Prostate gland (tissue), 2 donors: ENCODE data around the gene RAB35. TPM values are rescaled to one million over a fixed set of nuclear protein-coding genes. Genes with fewer than 3 reads are reported as not detected.
"Not testable (repeated sequence)": the region's sequence is repeated elsewhere in the genome, so short reads cannot be mapped to it uniquely, and the experiment has no call there.

ENCODE experiments used
- DNase-seq: peaks from one replicate; pipeline ENCODE4 v3.0.0-alpha.2; 2019; ENCODE audit warnings: low spot score
- H3K27ac ChIP-seq, 2 donors: fragments of 200-600 bp; sonication (generic); 2 replicates each; pipeline ENCODE4 v1.5.1; 2017 to 2019
- H3K27me3 ChIP-seq: fragments of 200-600 bp; sonication (generic); replicated peaks from 2 replicates; pipeline ENCODE4 v1.5.1; 2019; ENCODE audit not compliant: insufficient read depth
- H3K36me3 ChIP-seq, 2 donors: fragments of 200-600 bp; sonication (generic); 1 replicate in 1 of 2; 2 replicates in 1 of 2; pipeline versions ENCODE4 v1.5.1 to v1.8.1; 2017 to 2019
- H3K4me1 ChIP-seq: fragments of 200-600 bp; sonication (generic); replicated peaks from 2 replicates; pipeline ENCODE4 v1.5.1; 2019
- H3K4me3 ChIP-seq, 2 donors: fragments of 200-600 bp; sonication (generic); 2 replicates each; pipeline ENCODE4 v1.5.1; 2017 to 2019
- H3K9me3 ChIP-seq: fragments of 200-600 bp; sonication (generic); 2 replicates; pipeline ENCODE4 v1.5.1; 2017
- POLR2A ChIP-seq: fragments of 450-650 bp; IDR thresholded peaks from one replicate; pipeline ENCODE4 v1.6.1; 2016; ENCODE audit warnings: antibody characterized with exemption, mild to moderate bottlenecking
- POLR2AphosphoS5 ChIP-seq: sonication (generic); formaldehyde crosslinking; IDR thresholded peaks from one replicate; pipeline ENCODE4 v1.6.1; 2017; ENCODE audit warnings: antibody characterized with exemption
- WGBS: methylation state at CpG from one replicate; pipeline ENCODE4 v1.1.5; 2018; 5-methylcytosine and 5-hydroxymethylcytosine counted together
- intact Hi-C: fragments of 100-400 bp; cut with DNase I; formaldehyde crosslinking; loops from one replicate; pipeline ENCODE4 v1.14.2; 2022
- microRNA-seq: library from miRNA; unstranded; fragments of <30 nt; microRNA quantifications from one replicate; pipeline ENCODE4, GENCODE V29; 2016
- small RNA-seq, 2 donors: library from RNA; depleted of rRNA; stranded (forward); fragments of <200 nt; gene quantifications; one replicate each; pipeline ENCODE3, GENCODE V24; 2016
- total RNA-seq, 2 donors: library from RNA; depleted of rRNA; stranded (reverse); fragments of >200 nt; gene quantifications; one replicate each; pipeline ENCODE4 v1.1.0, GENCODE V29; 2016
- TF ChIP-seq, protein P1 (sequence below), 4 experiments: fragments of 200-600 bp in 2 of 4; fragments of 450-650 bp in 2 of 4; sonication (generic) in 2 of 4; IDR thresholded peaks; 1 replicate in 3 of 4; 2 replicates in 1 of 4; pipeline ENCODE4 v1.5.1; 2016 to 2019; ENCODE audit warnings: antibody characterized with exemption in 4 of 4, mild to moderate bottlenecking in 2 of 4, moderate library complexity in 2 of 4

Gene RAB35
- total RNA-seq, 2 donors from 2014 or later = 26.6 to 41.1 TPM

DNA sequence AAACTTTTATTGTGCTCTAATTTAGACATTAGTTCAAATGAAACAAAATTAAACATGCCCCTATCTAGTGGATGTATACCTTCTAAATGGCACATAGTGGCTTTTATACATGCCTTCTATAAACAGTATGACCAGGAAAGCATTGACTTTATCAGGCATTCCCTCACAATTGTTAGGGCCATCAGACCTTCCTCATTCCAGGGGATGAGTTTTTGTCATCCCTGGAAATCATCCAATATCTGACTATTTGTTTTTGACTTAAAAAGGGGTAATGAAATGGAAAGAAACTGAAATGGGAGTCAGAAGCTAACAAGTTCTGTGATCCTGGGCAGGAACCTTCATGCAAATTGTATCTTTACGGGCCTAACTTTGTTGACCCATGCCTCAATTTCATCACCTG lies 69.5 kb downstream of the RAB35 start:
- 56% methylated on average over 1 of the region's 1 CpG for WGBS
- Histone ChIP-seq H3K9me3 (no peaks in the 10 kb centered on the region), H3K27ac (no peak overlapping the region), H3K4me3 (no peak overlapping the region), H3K4me1 (no peaks in the 10 kb centered on the region), H3K36me3 (no peaks in the 10 kb centered on the region), H3K27me3 (no peaks in the 10 kb centered on the region)
- intact Hi-C loops = no loop called here
- TF ChIP-seq POLR2AphosphoS5 (no peak), POLR2A (no peak)
- TF ChIP-seq, protein P1, sequence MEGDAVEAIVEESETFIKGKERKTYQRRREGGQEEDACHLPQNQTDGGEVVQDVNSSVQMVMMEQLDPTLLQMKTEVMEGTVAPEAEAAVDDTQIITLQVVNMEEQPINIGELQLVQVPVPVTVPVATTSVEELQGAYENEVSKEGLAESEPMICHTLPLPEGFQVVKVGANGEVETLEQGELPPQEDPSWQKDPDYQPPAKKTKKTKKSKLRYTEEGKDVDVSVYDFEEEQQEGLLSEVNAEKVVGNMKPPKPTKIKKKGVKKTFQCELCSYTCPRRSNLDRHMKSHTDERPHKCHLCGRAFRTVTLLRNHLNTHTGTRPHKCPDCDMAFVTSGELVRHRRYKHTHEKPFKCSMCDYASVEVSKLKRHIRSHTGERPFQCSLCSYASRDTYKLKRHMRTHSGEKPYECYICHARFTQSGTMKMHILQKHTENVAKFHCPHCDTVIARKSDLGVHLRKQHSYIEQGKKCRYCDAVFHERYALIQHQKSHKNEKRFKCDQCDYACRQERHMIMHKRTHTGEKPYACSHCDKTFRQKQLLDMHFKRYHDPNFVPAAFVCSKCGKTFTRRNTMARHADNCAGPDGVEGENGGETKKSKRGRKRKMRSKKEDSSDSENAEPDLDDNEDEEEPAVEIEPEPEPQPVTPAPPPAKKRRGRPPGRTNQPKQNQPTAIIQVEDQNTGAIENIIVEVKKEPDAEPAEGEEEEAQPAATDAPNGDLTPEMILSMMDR (IDR thresholded peaks at IDR 0.05) = no peak
- no peak for DNase-seq

GRCh38 chr12:120045367-120045766 lies 71.2 kb downstream of the RAB35 start:
- H3K27ac ChIP-seq, H3K4me1 ChIP-seq, H3K4me3 ChIP-seq, H3K9me3 ChIP-seq, H3K27me3 ChIP-seq, DNase-seq, H3K36me3 ChIP-seq, intact Hi-C loops: not testable (repeated sequence)
- WGBS = 83% methylated on average over 5 of the region's 5 CpGs

Small RNA genes lying within 50 kb of the gene (microRNA-seq; reads per million reads assigned to microRNA genes)
- gene MIR4498 = not detected

Small RNA genes lying within 50 kb of the gene (small RNA-seq; reads per million reads assigned to genes)
- gene AC004812.1 (0 reads per million in 2 donors), gene MIR4498 (0 reads per million in 2 donors)

Other genes starting within 250 kb of the RAB35 start
- 10 to 100 TPM in 1 of 2 donors, 1 to 10 TPM in 1; 2.6 to 13.1 TPM for gene CIT, start 239.4 kb downstream of the RAB35 start, total RNA-seq
- gene BICDL1, start 127.5 kb downstream of the RAB35 start, total RNA-seq = 10 to 100 TPM in 1 of 2 donors, 1 to 10 TPM in 1; 8.6 to 34.0 TPM
- gene GCN1, start 78.0 kb upstream of the RAB35 start, total RNA-seq = 100 to 1,000 TPM in 1 of 2 donors, 10 to 100 TPM in 1; 39.3 to 120 TPM
- gene RPLP0, start 84.4 kb upstream of the RAB35 start, total RNA-seq = 1,000 to 10,000 TPM; 1,950 to 2,858 TPM
- 100 to 1,000 TPM in 1 of 2 donors, 10 to 100 TPM in 1; 58.3 to 113 TPM for gene PXN, start 149.0 kb upstream of the RAB35 start, total RNA-seq
- gene RNU4-2, start 175.2 kb upstream of the RAB35 start, total RNA-seq = under 1 TPM; under 0.01 TPM
- gene RNU4-1, start 176.5 kb upstream of the RAB35 start, total RNA-seq = under 1 TPM; under 0.01 TPM
- 1 to 10 TPM in 1 of 2 donors, under 1 TPM in 1; 0.96 to 2.2 TPM for gene SIRT4, start 185.6 kb upstream of the RAB35 start, total RNA-seq
- not detected for gene PLA2G1B, start 211.0 kb upstream of the RAB35 start, total RNA-seq